GM12878 (cell line): ENCODE measurements around the gene TFCP2L1.

ENCODE experiments used
- BRCA1 ChIP-seq: IDR thresholded peaks from 2 replicates; pipeline ENCODE4 v1.6.1; 2011; ENCODE audit warnings: low read depth, low read length, improper control_type of control experiment
- EZH2 ChIP-seq: IDR thresholded peaks from 2 replicates; pipeline ENCODE4 v1.6.1; 2012; ENCODE audit warnings: low read depth, mild to moderate bottlenecking, control low read depth, inconsistent platforms, low read length, borderline replicate concordance; ENCODE audit not compliant: control insufficient read depth
- RFX5 ChIP-seq: IDR thresholded peaks from 2 replicates; pipeline ENCODE4 v1.6.1; 2011; ENCODE audit warnings: low read depth, low read length, improper control_type of control experiment
- SMC3 ChIP-seq: IDR thresholded peaks from 2 replicates; pipeline ENCODE4 v1.6.1; 2011; ENCODE audit warnings: low read length, improper control_type of control experiment, borderline replicate concordance
- SUZ12 ChIP-seq: fragments of 200-600 bp; sonication (generic); IDR thresholded peaks from one replicate; pipeline ENCODE4 v1.6.1; 2018; ENCODE audit warnings: antibody characterized with exemption, mild to moderate bottlenecking; ENCODE audit not compliant: unreplicated experiment
- TCF12 ChIP-seq: IDR thresholded peaks from 2 replicates; pipeline ENCODE4 v1.6.1; 2011; ENCODE audit warnings: low read depth, mild to moderate bottlenecking, low read length

DNA sequence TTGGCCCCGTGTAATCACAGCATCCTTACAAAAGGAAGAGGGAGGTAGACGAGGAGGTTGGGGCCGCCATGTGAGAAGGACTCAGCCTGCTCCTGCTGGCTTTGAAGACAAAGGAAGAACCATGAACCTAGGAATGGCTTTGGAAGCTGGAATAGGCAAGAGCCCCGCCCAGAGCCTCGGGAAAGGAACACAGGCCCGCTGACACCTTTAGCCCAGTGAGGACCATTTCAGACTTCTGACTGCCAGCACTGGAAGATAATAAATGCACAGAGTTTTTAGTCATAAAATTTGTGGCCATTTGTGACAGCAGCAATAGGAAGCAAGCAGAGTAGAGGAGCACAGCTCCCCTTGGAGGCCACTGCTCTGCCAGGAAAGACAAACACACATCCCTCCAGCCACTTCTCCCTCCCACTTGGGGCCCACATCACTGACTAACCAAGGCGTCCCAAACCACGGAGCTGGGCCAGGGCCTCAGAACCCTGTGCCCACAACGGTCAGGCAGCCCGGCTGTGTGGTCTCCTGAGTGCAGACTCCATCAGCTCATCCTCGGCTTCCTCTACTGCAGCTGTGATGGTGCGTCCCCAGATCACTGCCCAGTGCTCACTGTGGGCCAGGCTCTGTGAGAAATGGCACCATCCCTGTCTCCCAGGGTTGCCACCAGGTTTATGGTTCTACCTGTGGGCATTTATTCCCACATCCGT lies 39.7 kb downstream of the TFCP2L1 start:
- TF ChIP-seq RFX5 (no peak), TCF12 (no peak), EZH2 (no peak), SUZ12 (no peak), BRCA1 (no peak), SMC3 (no peak)
